Stimulated activated CD8-positive, alpha-beta memory T cell treated with anti-CD3 and anti-CD28 coated beads, Interleukin-7, amount 100 ng/mL, for 24 hours (primary cell): ENCODE data around the gene ATXN1.
"Not testable (repeated sequence)": the region's sequence is repeated elsewhere in the genome, so short reads cannot be mapped to it uniquely, and the experiment has no call there.

Experiments
- DNase-seq: peaks from one replicate; pipeline ENCODE4 v3.0.0-alpha.2; 2020; ENCODE audit warnings: low read depth

The ATXN1 gene

DNA sequence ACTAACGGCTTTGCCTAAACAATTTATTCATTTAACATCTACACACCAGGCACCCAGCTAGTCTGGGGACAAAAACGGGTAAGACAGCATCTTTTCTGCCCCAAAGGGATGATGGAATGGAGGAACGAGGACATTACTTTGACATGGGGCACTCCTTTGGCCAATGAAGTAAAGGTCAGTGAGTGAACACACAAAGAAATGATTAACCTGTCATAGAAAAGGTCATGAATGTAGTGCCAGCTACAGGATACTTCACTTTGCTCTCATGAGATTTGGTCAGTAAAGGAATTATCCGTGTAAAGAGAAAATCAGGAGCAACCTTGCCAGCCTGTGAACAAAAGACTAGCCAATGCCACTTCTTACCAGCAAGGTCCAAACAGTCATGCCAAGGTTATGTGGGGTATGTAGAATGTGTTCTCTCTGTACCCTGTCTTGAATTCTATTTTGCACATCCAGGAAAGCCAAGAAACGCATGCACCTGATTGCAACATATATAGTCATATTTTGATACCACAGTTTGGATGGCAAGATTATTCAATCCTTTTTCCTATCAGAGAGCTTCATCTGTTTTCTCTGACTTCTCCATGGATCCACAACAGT, 377.6 kb downstream of the ATXN1 start:
- no peak for DNase-seq

DNA sequence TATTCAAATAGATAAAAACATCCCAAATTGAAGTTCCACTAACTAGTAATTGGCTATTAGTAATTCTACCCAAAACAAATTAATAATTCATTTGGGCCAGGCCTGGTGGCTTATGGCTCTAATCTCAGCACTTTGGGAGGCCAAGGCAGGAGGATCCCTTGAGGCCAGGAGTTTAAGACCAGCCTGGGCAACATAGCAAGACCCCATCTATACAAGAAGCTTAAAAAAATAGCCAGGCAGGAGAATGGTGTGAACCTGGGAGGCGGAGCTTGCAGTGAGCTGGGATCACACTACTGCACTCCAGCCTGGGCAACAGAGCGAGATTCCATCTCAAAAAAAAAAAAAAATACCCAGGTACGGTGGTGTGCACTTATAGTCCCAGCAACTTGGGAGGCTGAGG, 379.3 kb downstream of the ATXN1 start:
- not testable (repeated sequence) for DNase-seq

DNA sequence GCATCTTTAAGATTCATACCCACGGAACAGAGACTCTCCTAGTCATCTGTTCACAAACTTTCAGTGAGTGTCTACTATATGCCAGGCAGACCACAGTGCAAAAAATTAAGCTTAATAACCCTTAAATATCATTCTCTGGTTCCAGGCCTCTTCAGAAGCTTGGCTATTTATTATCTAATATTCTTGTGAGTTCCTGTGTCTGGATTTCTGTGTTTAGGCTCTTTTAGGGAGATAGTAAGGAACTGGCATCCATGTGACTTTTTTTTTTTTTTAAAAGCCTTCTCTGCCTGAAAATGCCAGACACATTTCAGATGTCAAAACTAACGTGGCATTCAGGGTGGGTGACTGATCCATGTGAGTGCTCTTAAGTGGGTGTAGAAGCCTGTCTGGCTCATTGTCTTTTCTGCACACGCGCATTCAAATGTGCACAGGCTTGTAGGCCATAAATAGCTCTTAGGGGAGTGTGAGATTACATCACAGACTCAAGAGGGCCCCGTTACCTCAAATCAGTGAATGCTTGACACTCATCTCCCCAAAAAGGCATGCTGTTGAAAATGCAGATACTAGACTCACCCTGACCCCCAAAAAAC, 380.9 kb downstream of the ATXN1 start:
- DNase-seq = no peak

DNA sequence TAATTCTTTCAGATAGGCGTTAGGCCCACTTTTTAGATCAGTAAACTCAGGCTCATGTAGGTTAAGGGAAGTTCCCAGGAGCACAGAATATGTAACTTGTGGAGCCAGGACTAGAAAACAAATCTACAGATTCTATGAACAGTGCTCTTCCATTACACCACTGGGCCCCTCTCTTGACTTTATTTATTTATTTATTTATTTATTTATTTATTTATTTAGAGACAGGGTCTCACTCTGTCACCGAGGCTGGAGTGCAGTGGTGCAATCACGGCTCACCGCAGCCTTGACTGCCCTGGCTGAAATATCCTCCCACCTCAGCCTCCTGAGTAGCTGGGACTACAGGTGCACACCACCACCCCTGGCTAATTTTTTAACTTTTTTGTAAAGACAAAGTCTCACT, 382.9 kb downstream of the ATXN1 start:
- not testable (repeated sequence) for DNase-seq

DNA sequence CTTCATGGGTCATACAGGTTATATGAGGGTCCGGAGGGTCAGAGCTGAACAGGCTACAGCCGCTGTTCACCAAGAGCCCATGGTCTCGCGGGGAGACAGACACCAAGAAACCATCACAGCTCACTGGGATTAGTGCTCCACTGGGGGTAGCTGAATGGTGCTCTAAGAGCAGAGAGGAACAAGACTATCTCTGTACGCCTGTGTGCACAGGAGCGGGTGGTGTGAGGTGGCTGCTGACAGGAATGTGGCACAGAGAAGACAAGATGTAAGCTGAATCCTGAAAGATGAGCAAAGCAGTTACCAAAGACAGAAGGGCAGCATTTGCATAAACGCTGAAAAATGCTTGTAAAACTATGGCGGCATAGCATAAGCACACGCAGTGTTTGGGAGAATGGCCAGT, 383.8 kb downstream of the ATXN1 start:
- DNase-seq = no peak

DNA sequence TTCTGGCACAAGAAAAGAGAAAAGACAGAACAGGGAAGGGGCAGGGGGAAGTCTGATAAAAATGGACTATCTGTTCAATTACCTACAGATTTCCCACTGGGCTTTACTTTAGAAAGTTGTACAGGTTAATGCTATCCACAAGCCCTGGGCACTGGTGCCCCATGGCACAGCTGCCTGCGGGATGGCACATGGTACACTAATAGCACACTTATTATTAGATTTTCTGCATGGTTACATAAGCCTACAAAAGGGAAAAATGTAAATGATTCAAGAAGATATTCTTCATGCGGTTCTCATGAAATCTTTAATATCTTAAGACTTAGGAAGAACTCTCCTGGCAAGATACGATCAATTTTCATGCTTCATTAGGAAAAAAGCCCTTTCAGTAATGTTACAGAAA, 385.4 kb downstream of the ATXN1 start:
- no peak for DNase-seq

DNA sequence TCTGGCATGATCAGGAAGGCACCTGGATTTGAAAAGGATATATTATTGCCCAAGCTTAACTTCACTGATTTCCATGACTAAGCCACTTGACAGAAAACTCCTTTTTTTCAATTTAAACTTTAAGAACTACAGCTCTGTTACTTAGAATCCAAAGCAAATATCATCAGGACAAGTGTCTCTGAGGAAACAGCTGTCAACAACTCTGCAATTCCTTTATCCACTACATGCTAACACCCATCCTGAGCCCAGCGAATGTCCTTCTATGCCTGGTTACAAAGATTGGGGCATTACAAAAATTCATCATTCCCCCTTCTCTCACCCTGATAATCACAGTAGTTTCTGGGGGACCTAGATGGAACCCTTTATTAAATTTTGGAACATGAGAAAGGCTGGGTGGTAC, 386.1 kb downstream of the ATXN1 start:
- DNase-seq = no peak

DNA sequence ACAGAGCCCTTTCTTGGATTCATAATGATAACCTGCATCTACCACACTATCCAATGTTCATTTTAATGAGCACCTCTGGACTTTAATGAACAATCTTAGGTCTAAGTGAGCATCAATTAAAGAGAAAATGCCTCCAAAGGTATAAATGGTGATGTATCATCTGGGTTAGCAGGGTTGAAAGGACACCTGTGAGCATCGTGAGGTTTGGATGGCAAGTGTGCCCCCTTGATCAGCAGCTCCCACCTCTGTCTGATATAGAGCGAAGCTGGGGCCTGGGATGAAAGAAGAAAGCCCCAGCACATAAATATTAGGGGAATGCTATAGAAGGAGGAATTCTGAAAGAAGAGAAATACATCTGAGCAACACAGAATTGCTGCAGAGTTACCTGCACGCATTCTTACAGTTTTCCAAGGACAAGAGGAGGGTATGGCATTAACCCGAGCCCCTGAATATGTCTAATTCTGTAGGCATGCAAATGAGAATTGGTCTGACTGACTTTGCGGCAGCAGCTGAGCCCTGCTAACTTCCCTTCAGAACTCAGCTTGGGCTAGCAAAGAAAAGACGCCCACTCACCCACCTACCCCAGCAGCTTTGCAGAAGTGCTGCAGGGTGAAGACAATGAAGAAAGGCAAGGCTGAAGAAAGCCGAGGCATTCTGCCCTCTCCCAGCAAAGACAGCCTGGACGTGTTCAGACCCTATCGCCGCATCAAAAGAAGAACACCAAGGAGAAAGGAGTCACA, 386.6 kb downstream of the ATXN1 start:
- no peak for DNase-seq

DNA sequence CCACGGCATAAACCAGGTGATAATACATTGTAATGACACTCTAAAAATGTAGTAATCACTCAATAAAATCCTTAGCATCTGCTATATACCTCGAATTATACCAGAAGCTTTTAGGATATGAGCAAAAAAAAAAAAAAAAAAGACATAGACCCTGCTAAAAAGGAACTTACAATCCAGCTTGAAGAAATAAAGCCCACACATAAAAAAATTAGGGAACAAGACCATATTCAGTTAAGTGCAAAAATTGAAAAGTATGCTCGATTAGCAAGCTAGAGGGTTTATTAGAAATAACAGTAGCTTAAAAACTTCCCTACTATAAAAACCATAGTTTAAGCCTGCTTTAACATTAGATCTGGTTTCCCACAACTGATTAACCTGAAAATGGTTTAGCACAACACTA, 387.2 kb downstream of the ATXN1 start:
- no peak for DNase-seq

DNA sequence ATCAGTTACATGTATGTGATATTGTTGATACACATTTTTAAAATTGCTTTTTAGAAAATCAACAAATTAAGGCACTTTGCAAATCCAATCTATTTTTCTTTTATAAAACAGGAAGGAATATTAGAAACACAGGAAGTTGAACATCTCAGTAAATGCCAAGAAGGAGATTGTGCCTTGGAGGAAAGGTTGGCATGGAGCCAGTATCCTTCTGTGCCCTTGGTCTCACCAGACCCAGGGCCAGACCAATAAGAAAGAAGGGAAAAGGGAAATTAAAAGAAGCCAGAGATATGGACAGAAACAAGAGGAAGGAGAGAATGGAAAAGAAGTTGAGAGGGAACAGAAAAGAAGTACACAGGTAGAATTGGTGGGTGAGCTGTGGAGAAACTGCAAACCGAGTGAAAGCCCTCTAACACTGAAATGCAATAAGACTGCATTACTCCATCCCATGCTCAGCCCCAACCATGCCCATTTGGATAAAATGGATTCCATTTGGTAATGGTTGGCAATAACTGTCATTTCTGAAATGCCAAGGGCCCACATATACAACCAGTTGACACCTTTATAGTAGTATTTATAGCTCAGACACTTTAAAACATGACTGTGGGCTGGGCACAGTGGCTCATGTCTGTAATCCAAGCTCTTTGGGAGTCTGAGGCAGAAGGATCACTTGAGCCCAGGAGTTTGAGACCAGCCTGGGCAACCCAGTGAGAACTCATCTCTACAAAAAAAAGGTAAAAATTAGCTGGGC, 389.1 kb downstream of the ATXN1 start:
- DNase-seq = no peak

DNA sequence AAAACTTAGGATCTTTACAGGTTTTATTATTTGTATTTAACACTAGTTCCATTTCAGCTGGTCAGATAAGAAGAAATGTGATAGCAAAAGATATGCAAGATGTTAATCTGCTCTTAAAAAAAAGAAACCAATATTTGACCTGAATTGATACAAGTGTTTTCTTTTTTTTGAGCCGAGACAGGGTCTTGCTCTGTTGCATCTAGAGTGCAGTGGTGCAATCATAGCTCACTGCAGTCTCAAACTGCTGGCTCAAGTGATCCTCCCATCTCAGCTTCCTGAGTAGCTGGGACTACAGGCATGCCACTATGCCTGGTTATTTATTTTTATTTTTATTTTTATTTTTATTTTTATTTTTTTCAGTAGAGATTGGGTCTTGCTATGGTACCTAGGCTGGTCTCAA, 389.9 kb downstream of the ATXN1 start:
- no peak for DNase-seq

DNA sequence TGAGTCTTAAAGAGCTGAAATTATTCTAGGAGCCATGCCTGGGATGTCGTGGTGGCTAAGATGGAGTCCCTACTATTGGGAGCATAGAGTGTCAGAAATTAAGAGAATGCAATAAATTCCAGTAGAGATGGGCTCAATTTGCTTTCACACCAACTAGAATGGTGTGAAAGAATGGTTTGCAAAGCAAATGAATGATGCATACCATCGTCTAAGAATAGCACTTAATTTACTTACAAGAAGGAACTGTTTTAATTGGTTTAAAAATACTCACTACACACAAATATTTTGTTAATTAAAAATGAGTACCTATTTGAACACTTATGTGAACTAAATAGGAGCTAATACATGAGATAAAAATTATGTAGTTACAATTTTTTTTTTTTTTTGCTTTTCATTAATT, 390.3 kb downstream of the ATXN1 start:
- DNase-seq = no peak

DNA sequence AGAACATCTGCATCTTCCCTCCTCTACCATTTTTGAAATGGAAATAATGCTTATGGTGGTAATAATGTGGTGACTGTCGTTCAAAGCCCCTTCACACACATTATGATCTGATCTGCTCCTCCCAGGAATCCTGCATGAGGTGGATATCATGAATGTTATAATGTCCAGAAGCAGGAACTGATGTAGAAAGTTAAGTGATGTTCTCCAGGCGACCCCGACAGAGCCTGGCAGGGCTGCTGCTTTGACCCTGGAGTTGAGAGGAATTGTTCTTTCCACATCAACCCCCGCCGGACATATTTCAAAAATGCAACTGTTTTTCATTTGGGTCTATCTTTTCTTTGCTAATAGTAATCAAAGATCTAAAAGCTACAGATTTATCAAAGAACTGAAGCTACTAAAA, 391.3 kb downstream of the ATXN1 start:
- DNase-seq = no peak

DNA sequence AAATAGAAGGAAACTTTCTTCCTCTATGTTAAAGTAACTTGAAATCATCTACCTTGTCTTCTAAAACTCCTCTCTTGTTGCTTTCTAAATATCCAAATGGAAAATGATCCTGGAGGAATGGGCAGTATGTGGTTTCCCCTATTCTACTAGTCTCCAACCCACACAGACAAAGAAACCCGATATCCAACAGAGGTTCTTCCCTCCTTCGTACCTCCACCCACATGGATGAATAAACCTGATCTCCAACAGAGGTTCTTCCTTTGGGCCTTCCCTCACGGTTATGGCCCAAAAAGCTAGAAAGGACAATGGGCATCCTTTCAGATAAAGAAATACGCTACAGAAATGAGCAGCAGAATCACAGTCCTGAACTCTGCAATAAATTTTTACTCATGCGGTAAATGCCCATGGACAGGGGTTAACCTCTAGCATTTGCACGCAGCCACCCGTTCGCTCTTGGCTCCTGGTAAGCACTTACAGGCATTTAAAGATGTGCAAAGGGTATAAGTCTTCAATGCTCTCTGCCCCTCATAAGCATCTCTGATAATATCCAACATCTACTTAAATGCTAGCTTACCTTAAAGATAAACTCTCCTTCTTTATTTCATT, 392.0 kb downstream of the ATXN1 start:
- DNase-seq = no peak

DNA sequence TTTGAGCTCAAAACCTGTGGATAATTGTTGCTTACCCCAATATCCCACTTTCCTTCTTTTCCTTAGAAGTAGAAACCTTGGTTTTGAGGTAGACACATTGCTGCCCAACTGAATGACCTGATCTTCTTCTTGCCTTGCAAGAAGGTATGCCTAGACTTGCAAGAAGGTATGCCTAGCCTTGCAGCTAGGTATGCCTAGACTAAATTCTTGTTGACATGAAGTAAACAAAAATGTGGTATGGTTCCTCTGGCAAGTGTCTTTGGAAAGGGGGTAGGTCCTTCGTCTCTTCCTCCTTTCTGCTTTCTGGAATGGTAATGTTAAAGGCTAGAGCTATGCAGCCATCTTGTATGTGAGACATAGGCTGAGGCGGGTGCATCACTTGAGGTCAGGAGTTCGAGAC, 393.7 kb downstream of the ATXN1 start:
- no peak for DNase-seq

DNA sequence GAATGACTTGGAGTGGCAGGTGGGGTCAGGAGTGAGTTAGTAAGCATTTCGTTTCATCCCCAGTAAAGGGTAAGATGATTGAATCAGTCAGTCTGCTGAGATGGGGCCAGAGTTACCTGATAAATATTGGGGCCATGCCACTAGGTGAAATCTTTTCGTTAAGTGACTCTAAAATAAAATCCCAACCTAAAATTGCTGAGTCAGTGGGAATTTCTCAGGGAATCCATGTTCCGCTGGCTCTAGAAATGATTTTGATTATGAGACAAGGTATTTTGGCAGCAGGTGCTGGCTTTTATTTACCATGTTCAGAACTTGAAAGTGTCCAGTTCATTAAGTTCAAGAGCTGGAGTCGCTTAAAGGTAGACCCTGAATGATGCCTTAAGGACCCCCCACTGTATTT, 397.5 kb downstream of the ATXN1 start:
- DNase-seq = no peak

DNA sequence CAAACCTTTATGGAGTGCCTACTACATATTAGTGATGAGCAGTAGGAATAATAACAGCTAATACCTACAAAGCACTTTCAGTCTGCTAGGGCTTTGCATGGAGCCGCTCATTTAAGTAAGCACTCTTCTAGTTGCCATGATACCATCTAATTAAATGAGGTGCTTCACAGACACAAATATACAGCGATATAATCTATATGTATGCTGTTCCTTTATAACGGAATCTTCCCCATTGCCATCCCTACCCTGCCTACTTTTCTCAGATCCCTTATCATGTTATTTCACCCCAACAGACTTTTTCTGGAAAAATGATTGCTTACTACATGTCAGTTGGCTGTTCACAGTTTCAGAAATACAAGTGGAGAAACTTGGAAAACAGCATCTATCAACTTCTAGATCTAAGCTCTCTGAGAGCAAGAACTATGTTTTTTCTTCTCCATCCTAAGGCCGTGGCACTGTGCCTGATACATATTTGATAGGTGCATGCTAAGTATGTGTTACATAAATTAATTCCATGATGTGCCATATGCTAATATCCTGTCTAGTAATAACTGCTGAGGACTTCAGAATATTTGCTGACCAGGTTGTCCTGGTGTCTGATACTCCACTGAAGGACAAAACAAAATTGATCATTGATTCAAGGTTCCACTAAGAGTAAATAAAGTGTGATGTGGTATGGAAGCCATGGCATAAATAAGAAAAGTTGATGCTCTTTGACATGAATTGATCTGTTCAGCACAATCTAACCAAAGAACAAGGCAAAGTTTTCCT, 398.3 kb downstream of the ATXN1 start:
- no peak for DNase-seq

DNA sequence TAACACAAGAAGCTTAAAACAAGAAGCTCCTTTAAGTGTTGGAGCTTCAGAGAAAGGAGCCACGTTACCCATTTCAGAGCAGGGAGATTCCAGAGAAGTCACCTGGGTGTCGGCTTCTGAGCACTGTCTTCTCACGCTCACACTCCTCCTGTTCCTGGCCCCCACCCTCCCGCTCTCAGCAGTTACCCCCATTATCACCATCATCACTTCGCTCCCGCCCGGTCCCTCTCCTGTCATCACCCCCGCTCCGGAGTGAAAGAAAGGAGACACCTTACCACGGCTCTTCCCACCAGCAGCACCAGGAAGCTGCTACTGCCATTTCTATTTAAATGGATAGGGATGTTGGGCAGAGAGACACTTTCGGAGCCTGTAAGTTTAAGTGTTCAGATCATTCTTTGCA, 399.0 kb downstream of the ATXN1 start:
- no peak for DNase-seq

DNA sequence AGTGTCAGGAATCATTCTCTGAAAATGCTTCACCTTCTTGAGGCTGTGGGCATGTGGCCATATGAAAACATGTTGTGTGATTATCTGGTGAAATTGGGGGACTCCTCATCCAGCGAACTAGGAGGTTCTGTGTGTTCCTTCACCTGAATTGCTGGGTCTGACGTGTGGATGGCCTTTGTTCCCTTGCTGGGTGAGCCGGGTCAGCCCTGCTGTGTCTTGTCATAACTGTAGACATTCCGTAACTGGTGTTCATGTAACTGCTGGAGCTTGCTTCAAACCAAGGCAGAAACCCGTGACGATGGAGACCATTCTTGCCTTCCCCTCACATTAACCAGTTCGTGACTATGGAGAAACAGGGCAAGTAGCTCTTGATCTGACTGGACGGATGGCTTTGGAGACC, 399.4 kb downstream of the ATXN1 start:
- no peak for DNase-seq

DNA sequence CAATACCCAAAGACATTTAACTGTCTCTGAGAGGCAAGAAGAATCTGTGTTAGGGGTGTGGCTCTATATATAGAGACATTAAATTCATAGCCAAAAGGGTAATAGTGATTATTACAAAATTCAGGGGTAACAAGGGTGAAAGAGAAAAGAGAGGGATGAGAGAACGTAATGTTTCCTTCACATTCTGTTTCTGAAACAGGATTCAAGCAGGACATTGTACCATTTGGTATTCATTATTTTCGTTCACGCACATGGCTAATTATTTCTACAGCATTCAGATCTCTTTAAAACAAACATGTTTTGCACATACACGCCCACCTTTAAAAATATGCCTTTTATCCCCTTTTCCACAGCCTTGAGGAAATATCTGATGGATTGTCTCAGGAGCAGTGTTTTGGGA, 400.1 kb downstream of the ATXN1 start:
- DNase-seq = no peak

DNA sequence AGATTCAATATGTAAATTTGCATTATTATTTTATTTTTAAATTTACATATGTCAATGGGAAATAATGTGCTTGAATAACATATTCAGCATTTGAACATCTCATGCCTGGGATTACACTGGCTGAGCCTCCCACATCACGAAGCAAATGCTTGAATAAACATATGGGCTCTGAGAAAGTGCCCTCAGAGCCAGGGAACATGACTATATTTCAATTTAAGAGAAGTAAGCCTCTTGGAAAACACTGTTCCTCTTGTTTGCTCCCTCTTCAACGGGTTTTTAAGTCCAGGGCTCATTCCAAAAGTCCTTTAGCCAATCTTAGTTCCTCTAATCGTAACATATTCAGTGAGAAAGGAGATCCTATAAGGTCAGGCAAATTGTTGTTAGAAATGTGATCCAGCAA, 400.9 kb downstream of the ATXN1 start:
- no peak for DNase-seq

DNA sequence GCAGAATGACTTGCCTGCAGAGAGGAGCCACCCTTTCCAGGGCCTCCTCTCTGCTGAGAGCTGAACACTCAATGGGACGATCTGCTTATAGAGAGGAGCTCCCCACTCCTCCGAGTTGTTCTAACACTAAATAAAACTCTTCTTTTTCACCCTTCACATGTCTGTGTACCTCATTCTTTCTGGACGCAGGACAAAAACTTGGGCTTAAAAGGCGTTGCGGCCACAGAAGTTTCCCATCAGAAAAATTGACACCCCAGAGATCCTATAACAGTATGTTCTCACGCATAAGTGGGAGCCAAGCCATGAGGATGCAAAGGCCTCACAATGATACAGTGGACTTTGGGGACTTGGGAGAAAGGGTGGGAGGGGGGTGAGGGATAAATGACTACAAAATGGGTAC, 401.7 kb downstream of the ATXN1 start:
- no peak for DNase-seq
